Mesothelial cell of epicardium (in vitro differentiated cells): ENCODE measurements around the gene HDAC4. TPM values are rescaled to one million over a fixed set of nuclear protein-coding genes. Genes with fewer than 3 reads are reported as not detected.

ENCODE experiments used
- DNase-seq, 2 experiments: peaks; one replicate each; pipeline ENCODE4 v3.0.0; 2021; ENCODE audit warnings: low spot score in 2 of 2; ENCODE audit not compliant: unreplicated experiment in 2 of 2
- H3K27ac Mint-ChIP-seq: 2 replicates; pipeline ENCODE4 v1.8.0; 2021; ENCODE audit warnings: mixed read lengths
- H3K27me3 Mint-ChIP-seq: 2 replicates; pipeline ENCODE4 v1.8.0; 2021; ENCODE audit warnings: low read depth, mixed read lengths
- H3K36me3 Mint-ChIP-seq: 2 replicates; pipeline ENCODE4 v1.8.0; 2021; ENCODE audit warnings: mixed read lengths
- H3K4me1 Mint-ChIP-seq: 2 replicates; pipeline ENCODE4 v1.8.0; 2021; ENCODE audit warnings: mixed read lengths
- H3K4me3 Mint-ChIP-seq: 2 replicates; pipeline ENCODE4 v1.8.0; 2021; ENCODE audit warnings: mild to moderate bottlenecking, moderate library complexity, mixed read lengths
- H3K9me3 Mint-ChIP-seq: 2 replicates; pipeline ENCODE4 v1.8.0; 2021; ENCODE audit warnings: mixed read lengths
- CTCF ChIP-seq: fragments of 200-600 bp; sonication (generic); IDR thresholded peaks from one replicate; pipeline ENCODE4 v1.5.0; 2021; ENCODE audit warnings: antibody characterized with exemption; ENCODE audit not compliant: unreplicated experiment
- total RNA-seq: library from RNA; stranded (reverse); gene quantifications from 3 replicates; pipeline ENCODE4 v1.2.1, GENCODE V29; 2021

HDAC4 gene
- total RNA-seq, 1 donor from 2014 or later, result 59.2 TPM

- DNase-seq, result no peak
- no peak for TF ChIP-seq CTCF
- H3K4me1 Mint-ChIP-seq, result peaks cover 7% of the 10 kb centered on the region
- peak overlapping the region; percentile 24 for H3K27ac Mint-ChIP-seq
- no peaks in the 10 kb centered on the region for H3K27me3 Mint-ChIP-seq
- no peak overlapping the region for H3K4me3 Mint-ChIP-seq
- peaks cover 4% of the 10 kb centered on the region for H3K9me3 Mint-ChIP-seq
- H3K36me3 Mint-ChIP-seq, result peaks cover 3% of the 10 kb centered on the region
Observed at GRCh38 chr2:239201531-239201876, 199.3 kb downstream of the HDAC4 start.

- Mint-ChIP-seq H3K36me3 (peaks cover 3% of the 10 kb centered on the region), H3K27me3 (no peaks in the 10 kb centered on the region), H3K27ac (no peak overlapping the region), H3K4me3 (no peak overlapping the region), H3K4me1 (peaks cover 7% of the 10 kb centered on the region), H3K9me3 (peaks cover 4% of the 10 kb centered on the region)
- no peak for TF ChIP-seq CTCF
- no peak for DNase-seq
Observed at GRCh38 chr2:239200646-239201530, 199.9 kb downstream of the HDAC4 start.

- peaks cover 7% of the 10 kb centered on the region for H3K4me1 Mint-ChIP-seq
- DNase-seq, result no peak
- H3K27ac Mint-ChIP-seq, result no peak overlapping the region
- H3K27me3 Mint-ChIP-seq, result no peaks in the 10 kb centered on the region
- H3K9me3 Mint-ChIP-seq, result no peaks in the 10 kb centered on the region
- TF ChIP-seq CTCF, result no peak
- H3K4me3 Mint-ChIP-seq, result no peak overlapping the region
- peaks cover 3% of the 10 kb centered on the region for H3K36me3 Mint-ChIP-seq
Observed at GRCh38 chr2:239199041-239199768, 201.6 kb downstream of the HDAC4 start.

- Mint-ChIP-seq H3K36me3 (peaks cover 3% of the 10 kb centered on the region), H3K27me3 (no peaks in the 10 kb centered on the region), H3K27ac (no peak overlapping the region), H3K4me3 (no peak overlapping the region), H3K9me3 (no peaks in the 10 kb centered on the region), H3K4me1 (peaks cover 7% of the 10 kb centered on the region)
- no peak for TF ChIP-seq CTCF
- DNase-seq, result no peak
Observed at GRCh38 chr2:239198221-239198620, 202.6 kb downstream of the HDAC4 start.

GRCh38 chr2:239197146-239197545 is 203.7 kb downstream of the HDAC4 start:
- peaks cover 3% of the 10 kb centered on the region for H3K36me3 Mint-ChIP-seq
- H3K9me3 Mint-ChIP-seq, result no peaks in the 10 kb centered on the region
- peak in 1 of 2 experiments; percentile 11 for DNase-seq
- H3K27me3 Mint-ChIP-seq, result no peaks in the 10 kb centered on the region
- no peak overlapping the region for H3K27ac Mint-ChIP-seq
- H3K4me1 Mint-ChIP-seq, result peaks cover 7% of the 10 kb centered on the region
- no peak overlapping the region for H3K4me3 Mint-ChIP-seq
- TF ChIP-seq CTCF, result no peak
